IPS DF 4.7 (cell line): ENCODE data around the gene MN1.

Source experiments
- DNase-seq: peaks from one replicate; pipeline ENCODE4 v3.0.0-alpha.2; 2013; ENCODE audit warnings: low spot score; ENCODE audit errors: extremely low read depth

MN1 gene

GRCh38 chr22:27786291-27786932 is 15.1 kb downstream of the MN1 start:
- DNase-seq = no peak

- DNase-seq = no peak
Measured at GRCh38 chr22:27785831-27786230, 15.7 kb downstream of the MN1 start.

GRCh38 chr22:27784120-27784475 is 17.5 kb downstream of the MN1 start:
- DNase-seq = no peak

DNA sequence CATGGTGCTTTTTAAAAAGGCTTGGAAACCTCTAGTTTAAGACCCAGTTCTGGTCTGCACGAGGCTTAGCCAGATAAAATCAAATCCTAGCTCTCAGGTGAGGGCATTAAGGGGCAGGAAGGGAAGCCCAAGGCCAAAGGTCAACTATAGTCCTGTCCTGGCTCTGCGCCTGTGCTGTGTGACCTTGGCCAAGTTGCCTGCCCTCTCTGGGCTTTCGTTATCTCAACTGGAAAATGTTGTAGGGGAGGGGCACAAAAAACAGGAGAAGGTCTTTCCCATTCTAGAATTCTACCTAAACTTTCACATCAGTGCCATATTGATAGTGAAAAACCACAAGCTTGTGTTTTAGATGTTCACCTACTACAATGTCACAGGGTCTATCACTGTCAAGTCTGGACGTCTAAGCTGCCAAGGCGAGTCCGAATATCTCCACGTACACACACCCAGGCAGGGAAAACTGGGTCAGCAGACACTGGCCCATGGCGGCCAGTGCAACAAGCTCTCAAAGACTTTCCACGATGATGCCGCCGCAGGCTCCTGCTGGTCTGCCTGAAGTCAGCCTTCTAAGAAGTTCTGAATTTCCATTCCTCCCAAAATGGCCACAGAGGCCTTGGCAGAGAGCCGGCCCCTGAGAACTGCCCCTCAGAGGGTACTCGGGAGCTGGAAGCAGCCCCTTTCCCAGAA is 18.0 kb downstream of the MN1 start:
- DNase-seq = no peak

- no peak for DNase-seq
Measured at GRCh38 chr22:27782088-27782487, 19.5 kb downstream of the MN1 start.

GRCh38 chr22:27780161-27780575 is 21.4 kb downstream of the MN1 start:
- no peak for DNase-seq

GRCh38 chr22:27779643-27780042 is 21.9 kb downstream of the MN1 start:
- no peak for DNase-seq

GRCh38 chr22:27778294-27779090 is 23.1 kb downstream of the MN1 start:
- no peak for DNase-seq

GRCh38 chr22:27777128-27777527 is 24.4 kb downstream of the MN1 start:
- no peak for DNase-seq

DNA sequence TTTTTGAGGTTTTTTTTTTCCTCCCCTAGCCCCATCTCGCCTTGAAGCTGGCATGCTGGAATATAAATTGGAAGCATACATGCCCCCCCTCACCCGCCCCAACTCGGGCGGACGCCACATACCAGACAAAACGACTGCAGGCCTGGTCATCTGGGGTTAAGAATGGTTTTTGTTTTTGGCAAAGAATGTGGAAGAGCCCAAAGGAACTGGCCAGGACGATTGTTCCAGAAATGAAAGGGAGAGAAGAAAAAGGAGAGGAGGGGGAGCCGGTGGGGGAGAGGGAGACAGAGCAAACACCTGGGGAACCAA is 25.0 kb downstream of the MN1 start:
- DNase-seq = no peak

DNA sequence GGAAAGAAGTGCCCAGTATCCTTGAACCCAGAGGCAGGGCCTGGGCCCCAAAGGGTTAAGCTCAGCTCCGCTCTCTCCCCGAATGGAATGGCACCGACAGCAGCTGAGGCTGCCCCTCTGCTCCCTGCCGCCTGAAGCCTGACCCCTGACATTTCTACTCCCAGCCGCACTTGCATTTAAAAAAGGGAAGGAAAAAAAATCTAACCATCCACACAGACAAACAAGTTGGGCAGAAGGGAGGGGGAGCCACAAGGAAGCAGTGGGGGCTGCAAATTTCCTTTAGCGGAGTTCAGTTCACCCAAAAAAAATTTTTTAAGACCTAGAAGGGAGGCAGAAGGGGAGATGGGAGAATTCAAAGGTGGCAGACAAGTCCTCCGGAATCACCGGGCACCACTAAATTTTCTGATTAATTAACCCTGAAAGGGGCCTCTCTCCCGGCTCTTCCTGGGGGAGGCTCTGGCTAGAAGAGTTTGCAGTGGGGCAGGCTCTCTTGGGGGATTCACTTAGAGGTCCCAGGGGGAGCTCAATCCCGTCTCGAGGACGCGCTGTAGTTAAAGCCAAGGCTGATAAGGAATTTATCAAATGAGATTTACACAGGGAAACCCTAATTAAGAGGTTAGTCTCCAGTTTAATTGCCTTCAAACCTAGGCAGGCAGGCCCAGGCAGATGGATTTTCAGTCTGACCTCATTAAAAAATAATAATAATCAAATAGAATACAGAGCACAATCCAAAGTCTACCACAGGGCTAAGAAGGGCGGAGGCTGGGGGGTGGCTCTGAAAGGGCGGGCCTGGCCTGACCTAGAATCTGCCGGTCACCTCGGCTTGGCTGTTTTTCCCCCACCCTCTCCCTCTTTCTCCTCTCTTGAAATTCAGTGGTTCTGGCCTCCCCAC is 25.6 kb downstream of the MN1 start:
- no peak for DNase-seq

DNA sequence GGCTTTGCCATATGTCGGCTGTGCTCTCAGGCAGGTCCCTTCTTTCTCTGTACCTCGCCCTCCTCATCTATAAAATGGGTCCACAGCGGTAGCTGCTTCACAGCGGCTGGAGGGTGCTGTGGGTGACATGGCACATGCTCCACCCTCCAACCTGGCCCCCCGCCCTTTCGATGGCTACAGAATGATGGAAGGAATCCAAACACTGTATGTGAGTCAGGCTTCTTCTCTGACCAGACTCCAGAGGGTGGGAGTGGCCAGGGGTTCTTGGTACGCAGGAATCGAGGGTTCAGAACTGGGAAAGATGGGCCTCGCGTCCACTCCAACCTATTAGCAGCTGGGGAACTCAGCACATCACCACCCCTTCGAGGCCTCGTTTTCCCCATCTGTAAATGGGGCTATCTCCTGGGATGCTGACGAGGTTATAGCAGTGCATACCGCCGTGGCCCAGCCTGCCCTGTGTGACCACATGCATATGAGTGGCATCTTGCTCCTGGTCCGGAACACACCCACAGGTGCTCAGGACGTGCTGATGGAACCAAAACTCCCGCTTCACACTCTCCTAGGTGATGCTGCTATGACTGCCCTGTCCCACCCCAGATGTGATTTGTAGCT is 26.4 kb downstream of the MN1 start:
- no peak for DNase-seq

DNA sequence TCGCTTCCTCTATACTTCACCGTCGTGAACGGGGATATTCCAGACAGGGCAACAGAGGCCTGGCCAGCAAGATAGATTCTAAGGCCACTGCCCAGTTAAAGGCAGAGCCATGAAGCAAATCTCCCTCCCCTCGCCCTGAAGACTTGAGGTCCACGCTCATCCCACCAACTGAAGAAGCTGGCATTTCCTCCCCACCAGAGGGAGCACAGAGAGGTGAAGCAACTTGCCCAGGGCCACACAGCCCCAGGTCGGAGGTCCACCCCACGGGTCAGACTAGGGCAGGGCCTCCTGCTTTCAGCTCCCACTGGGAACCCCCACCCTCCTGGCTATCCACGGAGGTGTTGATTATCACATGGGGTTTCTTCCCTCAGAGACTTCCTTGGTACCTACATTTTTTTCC is 27.4 kb downstream of the MN1 start:
- DNase-seq = no peak

DNA sequence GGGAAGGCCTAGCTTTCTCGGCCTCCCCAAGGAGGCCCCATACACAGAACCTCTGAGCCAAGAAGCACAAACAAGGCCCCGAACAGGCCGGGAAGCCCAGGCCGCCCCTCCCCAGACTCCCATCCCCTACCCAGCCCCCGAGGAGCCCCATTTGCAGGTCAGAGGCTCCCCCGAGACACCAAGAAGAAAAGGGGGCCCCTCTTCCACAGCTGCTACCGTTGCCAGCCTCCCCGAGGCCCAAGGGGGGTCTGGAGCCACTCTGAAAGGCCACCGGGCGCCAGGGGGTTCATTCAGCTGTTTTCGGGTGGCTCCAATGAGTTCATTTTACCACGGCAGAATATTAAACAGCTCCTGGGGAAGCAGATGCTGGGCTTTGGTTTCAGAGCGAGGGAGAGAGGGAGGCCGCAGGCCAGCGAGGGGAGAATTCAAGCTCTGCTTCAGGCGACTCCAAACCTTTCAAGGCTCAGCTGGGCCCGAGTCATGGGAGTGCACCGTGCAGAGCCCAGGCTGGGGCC is 28.5 kb downstream of the MN1 start:
- no peak for DNase-seq

GRCh38 chr22:27772081-27772983 is 29.2 kb downstream of the MN1 start:
- DNase-seq = no peak

DNA sequence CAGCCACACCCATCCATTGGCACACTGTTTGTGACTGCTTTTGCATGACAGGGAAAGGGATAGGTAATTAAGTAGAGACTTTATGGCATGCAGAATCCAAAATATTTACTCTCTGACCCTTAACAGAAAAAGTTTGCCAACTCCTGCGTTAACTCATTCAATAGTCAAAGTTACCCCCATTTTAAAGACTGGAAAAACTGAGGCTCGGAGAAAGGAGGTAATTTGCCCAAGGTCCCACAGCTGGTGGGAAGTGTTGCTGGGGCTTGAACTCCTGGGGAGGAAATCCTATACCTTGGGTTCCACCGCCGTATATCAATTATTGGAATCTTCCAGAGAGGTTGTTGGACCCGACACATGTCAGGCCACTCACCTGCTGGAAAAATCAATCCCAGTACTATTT is 29.9 kb downstream of the MN1 start:
- no peak for DNase-seq

DNA sequence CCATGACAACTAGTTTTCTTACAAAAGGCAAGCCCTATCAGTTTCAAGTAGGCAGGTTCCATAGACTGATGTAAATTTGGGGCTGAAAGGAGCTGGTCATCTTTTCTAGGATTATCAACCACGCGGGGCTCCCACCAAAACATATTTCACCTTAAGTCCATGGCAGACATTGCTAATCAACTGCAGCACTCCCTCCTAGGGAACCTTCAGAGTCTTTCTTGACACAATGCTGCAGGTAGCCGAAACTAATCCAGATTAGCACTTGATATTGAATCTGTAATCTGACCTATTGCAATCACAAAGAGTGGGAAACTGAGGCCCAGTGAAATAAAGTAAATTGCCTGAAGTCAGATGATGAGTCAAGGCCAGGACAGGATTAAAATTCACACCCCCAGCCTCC is 32.5 kb downstream of the MN1 start:
- DNase-seq = no peak

GRCh38 chr22:27768027-27768653 is 33.4 kb downstream of the MN1 start:
- DNase-seq = no peak

DNA sequence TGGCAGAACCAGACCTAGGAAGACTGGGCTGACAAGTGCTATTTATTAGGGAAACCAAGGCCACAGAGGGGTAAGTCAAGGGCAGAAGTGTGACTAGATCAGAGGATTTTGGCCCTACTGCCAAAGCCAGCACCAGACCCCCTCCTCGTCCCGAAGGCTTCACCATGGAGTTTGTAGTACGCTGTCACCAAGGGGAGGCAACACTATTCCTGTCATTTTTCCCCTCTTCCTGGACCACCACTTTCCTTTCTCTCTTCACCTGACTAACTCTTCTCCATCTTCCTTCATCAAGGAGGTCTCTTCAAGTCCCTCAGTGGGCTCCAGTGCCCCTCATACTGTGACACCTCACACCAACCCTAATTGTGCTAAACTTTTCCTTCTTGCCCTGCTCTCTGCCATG is 34.9 kb downstream of the MN1 start:
- DNase-seq = no peak
